Stimulated activated CD4-positive, alpha-beta T cell treated with anti-CD3 and anti-CD28 coated beads, Interleukin-1b, Interleukin-23, amount 100 ng/mL, for 24 hours (primary cell): ENCODE results near the gene TAF1C.
A peak's percentile ranks its signal among the peaks of the same experiment; 100 is the strongest.

Experiments used
- DNase-seq, 4 experiments: peaks; one replicate each; pipeline ENCODE4 v3.0.0-alpha.2; 2020; ENCODE audit warnings: low read depth in 4 of 4, low spot score in 1 of 4

Gene TAF1C

DNA sequence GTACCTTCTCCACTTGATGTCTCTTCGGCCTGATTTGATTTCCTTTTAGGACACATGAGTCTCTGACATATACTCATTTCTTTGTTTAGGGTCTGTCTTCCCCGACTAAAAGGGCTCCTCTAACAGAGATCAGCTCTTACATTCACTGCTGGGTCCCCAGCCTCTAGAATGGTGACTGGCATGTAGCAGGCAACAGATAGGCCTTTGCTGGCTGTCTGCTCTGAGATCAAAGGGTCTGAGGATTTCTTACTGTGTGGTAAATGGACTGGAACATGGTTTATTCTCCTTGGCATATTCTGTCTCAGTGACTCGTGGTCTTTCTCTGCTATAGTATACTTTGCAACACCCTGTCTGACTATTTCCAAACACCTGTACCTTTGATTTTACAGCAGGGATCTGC is 25.1 kb downstream of the TAF1C start:
- no peak for DNase-seq

DNA sequence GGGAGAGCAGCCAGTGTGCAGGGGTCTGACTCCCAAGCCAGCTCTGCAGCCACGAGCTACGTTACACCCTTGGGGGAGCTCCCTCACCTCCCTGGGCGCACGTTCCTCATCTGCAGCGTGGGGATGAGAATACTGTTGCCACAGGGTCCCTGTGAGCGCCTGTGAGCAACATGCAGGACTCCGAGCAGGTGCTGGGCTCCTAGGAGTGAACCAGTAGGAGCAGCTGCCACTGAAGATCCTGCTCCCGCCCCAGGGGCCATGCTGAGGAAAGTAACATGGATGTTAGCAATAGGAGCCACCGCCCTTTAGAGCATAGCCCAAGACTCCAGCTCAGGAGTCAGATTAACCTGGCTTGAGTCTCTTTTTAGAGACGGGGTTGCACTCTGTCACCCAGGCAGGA is 25.8 kb downstream of the TAF1C start:
- DNase-seq, result no peak

DNA sequence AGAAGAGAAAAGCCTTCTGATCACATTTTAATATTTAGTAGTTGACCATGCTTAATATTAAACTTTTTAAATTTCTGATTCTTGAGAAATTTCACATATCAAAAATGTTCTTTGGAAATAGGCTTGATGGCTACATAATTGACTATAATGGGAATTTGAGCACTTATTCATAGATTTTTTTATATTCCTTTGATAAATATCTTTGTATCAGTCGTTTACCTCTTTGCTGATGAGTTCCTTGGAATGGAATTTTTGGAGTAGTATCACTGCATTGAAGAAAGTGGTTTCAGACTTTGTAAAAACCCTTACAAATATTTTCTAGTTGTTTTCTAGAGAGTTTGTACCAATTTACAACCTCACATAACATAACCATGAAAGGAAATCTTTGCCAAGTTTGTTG is 27.1 kb downstream of the TAF1C start:
- no peak for DNase-seq

DNA sequence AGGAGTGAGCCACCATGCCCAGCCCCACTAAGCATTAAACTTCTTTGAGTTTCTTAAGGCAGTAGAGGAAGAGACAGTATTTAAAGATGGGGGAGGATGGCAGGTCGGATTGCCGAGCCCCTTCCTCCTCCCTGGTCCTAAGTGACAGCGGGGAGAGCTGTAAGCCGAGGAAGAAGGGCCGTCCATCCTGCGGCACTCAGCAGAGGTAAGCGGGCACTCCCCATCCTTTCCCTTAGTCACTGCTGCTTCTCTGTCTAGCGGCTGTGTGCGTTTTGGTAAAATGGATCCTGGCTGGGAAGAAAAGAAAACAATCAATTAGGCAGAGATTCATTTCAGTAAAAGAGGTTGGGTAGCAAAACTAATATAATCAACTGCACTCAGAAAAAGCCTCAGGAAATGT is 27.9 kb downstream of the TAF1C start:
- no peak for DNase-seq

DNA sequence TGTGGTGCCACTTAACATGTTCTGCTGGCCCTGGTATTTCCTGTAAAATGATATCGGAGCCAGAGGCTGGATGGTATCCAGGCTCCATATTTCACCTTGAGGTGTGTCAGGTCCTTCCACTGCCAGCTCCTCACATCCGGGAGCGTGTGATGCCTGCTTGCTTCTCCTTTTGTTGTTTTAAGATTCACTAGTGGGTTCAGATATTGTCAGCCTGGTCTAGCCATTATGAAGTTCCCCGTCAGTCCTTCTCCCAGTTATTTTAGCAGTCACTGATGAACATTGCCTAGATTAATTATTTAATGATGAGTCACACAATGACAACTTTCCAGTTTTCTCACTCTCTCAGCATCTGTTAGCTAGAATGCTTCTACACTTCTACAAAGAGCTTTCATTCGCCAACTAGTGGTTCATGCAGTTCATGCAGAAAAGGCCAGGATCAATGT is 30.5 kb downstream of the TAF1C start:
- DNase-seq, result no peak

DNA sequence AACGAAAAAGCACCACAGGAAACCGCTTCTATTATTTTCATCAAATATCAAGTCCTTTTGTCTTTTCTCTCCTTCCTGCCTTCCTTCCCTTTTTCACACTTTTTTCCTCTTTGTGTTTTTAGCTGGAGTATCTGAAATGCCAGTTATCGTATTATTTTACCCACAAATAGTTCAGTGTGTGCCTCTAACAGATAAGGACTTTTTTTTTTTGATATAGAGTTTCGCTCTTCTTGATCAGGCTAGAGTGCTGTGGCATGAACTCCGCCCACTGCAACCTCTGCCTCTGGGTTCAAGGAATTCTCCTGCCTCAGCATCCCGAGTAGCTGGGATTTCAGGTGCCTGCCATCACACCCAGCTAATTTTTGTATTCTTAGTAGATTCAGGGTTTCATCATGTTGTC is 31.1 kb downstream of the TAF1C start:
- no peak for DNase-seq

DNA sequence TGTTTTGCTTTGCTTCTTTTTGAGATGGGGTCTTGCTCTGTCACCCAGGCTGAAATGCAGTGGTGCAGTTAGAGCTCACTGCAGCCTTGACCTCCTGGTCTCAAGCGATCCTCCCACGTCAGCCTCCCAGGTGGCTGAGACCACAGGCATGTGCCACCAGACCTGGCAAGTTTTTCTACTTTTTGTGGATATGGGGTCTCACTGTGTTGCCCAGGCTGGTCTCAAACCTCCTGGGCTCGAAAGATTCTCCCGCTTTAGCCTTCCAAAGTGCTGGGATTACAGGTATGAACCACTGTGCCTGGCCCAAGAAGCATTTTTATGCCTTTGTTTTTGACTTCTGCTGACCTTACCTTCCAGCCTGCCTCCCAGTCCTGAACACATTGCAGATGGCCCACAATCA is 31.6 kb downstream of the TAF1C start:
- DNase-seq, result no peak

DNA sequence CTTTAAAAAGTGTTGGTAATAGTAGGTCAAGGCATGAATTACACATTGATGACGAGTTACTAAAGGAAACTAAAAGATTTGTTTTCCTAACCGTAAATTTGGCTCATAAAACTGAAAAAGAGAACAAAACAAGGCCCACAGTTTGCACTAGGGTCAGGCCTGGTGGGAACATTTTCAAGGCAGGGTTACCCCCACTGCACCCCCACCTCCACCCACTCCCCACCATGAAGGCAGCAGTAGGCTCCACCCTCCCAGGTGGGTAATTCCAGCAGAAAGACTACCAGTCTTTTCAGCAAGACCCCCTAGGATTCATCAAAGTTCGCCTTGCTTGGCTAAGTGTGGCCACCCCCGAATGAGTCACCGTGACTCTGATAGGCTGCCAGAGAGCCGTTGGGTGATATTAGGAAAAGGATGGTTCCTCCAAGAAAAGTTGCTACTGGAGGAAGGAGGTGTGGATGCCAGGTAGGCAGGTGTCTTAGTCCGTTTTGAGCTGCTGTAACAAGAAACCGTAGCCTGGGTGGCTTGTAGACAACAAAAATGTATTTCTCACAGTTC is 33.1 kb downstream of the TAF1C start:
- no peak for DNase-seq

DNA sequence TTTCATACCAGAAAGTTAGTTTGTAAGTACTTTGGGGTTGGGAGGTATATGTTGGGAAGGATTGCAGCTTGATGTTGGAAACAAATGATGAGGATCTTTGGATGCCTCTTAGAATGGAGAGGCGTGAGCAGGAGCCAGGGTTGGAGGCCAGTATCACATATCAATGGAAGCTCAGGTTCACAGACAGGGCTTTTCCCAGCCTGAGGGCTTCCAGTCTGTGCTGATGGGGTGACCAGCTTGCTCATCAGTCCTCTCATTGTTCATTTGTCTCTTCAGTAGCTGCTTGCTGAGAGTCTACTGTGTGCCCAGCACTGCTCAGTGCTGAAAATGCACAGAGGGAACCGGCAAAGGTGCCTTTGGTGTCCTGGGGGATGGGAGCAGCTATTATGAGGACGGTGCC is 35.9 kb downstream of the TAF1C start:
- no peak for DNase-seq

DNA sequence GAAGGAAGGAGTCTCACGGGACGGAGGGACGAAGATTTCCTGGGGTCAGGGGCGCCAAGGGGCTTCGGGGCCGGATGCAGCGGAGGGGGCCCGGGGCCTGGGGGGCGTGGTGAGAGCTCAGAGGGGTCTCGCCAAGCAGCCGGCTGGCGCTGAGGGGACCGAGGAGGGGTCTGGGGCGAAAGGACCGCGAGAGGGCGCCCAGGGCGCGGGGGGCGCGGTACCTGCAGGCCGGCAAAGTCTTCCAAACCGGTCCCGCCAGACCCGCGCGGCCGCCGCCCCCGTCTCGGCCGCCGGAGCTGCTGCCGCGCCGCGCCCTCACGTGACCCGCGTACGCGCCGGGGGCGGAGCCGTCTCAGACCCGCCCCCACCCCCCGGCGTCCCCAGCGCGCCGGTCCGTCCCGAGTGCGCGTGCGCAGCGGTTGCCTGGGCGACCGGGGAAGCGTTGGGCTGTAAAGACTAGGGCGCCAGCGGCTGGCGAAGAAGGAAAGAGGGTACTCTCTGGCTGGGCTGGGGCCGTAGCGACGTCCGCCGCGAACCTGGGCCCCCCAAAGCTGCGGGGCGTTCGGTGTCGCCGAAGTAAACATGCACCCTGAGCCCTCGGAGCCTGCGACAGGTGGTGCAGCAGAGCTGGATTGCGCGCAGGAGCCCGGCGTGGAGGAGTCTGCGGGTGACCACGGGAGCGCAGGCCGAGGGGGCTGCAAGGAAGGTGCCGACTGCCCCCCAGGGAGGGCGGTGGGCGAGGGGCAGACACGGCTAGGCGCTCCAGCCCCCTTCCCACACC is 41.8 kb downstream of the TAF1C start, which contains the start of the genes DNAAF1 and HSDL1:
Gene DNAAF1 (plus strand): TSS at position 450 of the 781 bp plus-strand sequence. CDS start 133 bp downstream, at position 583.
Gene HSDL1 (minus strand): TSS at position 319 of the 781 bp plus-strand sequence. CDS start 13,856 bp downstream, outside the sequence.
- DNase-seq, result peak; percentile 82 to 93 (median 90)

DNA sequence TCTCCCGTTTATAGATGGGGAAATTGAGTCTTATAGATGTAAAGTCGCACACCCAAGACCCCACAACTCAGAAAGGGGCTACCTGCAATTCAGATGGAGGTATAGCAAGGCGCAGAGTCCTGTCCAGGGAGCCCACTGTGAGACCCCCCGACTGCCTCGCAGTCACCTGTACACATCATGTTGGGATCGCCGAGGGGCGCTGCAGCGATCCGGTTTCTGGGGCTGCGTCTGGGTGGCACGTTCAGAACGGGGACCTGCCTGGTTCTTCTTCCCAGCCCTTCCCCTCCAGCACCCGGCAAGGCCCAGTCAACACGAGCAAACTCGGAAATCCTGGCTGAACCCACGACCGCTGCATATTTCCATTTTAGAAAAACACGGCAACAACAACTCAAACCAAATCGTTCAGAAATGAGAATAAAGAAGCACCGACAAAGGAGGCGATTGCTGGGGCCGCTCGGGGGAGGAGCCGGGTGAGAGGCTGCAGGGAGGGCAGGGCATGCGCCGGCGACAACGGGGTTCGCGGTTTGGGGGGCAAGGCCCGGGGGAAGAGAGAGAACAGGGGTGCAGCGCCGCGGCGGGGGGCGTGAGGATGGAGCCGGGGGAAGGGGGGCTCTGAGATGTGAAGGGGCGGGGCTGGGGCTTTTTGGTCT is 42.5 kb downstream of the TAF1C start:
- peak in 3 of 4 experiments; percentile 13 to 24 (median 15) for DNase-seq

DNA sequence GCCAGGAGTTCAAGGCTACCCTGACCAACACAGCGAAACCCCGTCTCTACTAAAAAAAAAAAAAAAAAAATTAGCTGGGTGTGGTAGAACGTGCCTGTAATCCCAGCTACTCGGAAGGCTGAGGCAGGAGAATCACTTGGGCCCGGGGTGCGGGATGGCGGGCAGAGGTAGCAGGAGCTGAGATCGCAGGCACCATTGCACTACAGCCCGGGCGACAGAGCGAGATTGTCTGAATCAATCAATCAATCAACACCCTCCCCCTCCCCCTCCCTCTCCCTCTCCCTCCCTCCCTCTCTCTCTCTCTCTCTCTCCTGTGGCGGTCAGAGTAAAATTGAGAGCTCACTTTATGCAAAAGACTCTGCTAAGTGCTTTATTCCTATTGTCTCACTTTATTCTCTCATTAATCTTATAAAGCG is 43.1 kb downstream of the TAF1C start:
- no peak for DNase-seq

DNA sequence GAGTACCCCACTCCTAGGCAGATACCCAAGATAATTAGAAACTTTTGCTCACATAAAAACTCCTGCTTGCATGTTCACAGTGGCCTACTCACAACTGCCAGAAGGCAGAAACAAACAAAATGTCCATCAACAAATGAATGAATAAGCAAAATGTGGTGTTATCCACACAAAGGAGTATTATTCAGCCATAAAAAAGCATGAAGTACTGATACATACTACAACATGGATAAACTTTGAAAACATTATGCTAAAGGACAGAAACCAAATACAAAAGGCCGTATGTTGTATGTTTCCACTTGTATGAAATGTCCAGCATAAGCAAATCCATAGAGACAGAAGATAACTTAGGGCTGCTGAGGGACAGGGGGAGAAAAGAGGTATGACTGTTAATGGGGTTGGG is 43.8 kb downstream of the TAF1C start:
- DNase-seq, result no peak

DNA sequence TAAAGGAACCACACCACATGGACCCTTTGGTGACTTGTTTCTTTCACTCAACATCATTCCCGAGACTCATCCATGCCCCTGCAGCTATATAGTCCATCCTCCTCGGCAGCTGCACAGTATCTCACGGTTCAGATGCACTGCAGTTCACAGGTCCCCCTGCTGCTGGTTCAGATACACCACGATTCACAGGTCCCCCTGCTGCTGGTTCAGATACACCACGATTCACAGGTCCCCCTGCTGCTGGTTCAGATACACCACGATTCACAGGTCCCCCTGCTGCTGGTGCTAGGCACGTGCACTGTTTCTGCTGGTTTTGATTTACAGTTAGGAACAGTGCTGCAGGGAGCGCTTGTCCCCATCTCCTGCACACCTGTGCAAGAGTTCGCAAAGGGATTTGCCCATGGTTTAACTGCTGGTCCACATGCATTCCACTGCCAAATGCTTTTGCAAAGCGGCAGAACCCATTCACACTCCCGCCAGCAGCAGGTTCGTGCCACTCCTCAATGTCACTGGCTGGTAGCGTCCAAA is 45.6 kb downstream of the TAF1C start:
- no peak for DNase-seq

DNA sequence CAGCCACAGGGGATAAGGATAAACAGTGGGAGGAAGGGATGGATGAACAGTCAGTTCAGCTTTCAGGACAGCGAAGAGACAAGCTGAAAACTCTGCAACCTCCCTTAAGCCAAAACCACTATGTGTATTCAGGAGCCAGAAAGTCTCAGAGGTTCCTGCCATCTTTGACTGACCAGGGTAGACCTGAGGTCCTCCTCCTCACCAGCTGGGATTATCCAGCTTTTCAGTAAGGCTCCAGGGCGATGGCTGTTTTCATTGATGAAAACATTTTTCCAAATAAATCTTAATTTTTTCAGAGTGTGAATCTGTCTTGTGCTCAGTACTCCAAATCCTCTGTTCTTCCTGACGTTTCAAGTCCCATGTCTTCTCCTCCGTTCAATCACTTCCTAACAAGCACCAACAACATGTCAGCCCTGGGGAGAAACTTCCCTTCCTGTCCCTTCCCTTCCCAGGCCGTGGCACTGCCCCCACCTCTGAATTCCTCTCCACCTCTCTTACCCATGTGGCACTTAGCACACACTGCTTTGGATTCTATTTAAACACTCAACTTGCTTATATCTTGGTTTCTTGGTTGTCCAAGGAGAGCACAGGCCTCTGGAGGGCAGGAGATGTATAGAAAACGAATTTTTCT is 47.1 kb downstream of the TAF1C start:
- DNase-seq, result no peak

DNA sequence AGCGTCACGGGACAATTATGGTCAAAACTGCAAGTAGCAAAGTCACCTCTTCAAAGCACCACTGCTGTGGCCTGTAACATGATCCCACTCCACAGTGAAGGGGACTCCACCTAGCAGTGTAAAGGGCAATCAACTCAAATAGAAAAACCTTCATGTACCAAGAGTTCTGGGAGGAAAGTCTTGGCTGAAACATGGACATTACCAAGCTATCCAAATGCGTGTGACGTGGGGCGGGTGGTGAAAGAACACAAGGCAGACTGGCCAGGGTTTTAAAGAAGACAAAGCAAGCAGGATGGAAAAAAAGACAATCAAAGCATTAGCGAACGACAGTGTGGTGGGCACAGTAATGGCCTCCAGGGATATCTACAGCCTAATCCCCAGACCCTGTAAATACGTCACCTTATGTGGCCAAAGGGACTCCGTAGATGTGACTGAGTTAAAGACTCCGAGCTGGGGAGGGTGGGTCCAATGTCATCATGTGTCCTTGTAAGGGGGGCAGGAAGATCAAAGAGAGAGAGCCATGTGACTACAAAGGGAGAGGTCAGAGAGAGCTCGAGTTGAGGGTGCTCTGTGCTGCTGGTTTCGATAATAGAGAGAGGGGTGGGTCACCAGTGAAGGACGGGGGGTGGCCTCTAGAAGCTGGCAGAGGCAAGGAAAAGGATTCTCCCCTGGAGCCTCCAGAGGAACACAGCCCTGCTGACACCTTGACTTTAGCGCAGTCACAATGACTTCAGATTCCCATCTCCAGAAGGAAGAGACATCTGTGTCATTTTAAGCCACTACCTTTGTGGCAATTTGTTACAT is 47.8 kb downstream of the TAF1C start:
- DNase-seq, result no peak

DNA sequence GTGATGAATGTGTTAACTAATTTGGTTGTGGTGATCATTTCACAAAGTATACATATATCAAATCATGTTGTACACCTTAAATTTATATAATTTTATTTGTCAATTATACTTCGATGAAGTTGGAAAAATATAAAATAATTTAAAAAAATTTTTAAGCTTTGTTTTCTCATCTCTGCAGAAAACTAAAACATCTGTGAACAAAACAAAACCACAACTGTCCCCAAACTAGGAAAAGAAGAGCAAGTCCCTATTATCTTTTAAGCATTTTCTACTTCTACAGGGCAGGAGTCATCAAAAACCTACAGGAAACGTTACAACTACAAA is 48.4 kb downstream of the TAF1C start:
- no peak for DNase-seq

DNA sequence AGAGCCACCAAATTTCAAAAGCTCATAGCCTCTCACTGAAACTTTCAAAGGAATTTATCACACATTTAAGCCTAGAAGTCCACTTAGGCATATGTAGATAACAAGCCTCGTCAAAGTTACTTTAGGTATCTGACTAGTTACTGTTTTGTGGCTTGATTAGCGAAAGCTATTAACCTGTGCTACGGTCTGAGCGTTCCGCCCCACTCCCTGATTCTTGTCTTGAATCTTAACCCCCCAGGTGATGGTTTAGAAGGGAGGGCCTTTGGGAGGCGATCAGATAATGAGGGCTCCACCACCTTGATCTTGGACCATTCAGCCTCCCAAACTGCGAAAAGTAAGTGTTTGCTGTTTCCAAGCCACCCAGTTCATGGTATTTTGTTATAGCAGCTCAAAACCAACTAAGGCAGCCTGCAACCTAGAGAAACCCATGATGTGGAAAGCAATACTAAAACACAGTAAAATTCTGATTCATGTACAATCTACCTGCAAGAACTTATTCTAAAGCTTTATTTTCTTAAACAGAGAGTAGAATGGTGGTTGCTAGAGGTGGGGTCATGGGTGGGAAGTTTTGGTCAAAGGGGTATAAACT is 49.0 kb downstream of the TAF1C start:
- DNase-seq, result no peak

DNA sequence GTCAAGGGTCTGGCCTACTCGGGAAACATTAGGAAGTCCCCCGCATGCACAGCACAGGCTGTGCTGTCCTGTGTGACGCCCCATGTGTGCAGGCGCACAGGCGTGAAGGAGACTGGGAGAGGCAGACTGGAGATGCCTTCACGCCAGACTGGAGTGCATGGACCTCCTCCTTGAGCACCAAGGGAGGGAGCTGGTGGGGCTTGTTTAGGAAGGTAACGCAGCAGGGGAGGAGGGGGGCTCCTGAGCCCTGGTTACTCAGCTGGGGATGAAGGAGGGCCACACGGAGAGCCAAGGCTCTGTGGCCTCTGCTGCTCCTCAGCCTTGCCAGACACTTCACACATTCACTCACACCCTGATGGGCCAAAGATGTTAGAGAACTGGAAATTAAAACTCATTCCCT is 49.6 kb downstream of the TAF1C start:
- DNase-seq, result no peak

DNA sequence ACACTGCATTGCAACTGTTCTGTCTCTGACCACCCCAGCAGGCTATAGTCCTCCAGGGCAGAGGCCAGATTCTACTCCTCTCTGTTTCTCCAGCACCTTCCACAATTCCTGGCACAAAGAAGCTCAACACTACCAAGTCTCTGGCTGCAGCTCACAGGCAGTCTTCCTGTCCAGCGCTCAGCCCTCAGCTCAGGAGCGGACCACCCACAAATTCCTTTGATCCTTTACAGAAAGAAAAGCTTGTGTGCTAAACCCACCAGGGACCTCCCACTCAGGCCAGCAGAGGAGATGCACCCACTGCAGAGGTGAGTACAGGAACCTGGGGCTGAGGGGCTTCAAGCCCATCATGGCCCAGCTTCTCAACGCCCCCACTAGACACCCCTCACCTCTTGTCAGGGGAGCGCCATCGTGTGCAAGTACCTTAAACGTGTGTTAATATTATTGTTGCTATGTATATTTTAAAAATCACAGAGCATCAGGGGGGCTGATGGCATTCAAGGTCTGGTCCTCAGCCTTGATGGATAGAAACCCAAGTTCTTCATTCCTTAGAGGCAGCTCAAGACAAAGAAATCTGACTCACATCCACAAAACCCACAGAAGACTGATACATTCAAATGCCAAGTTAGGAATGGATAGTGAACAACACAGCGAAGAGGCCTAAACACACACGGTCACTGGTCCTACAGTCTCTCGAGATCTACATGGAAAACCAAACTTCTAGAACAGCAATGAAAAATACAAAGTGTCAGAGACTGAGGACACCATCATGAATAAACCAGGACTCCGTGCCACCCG is 50.3 kb downstream of the TAF1C start:
- DNase-seq, result no peak
